ENCODE results near the gene LAMB2. TPM values are rescaled to one million over a fixed set of nuclear protein-coding genes. Genes with fewer than 3 reads are reported as not detected.

LAMB2 gene
- total RNA-seq = 276 and 322 TPM in 2 replicates

GRCh38 chr3:49132437-49133225 lies at the start of gene LAMB2:
TSS of gene LAMB2 (minus strand) at chr3:49133050. CDS start at chr3:49132867, 183 bp downstream.

GRCh38 chr3:49171119-49171774 lies 38.4 kb upstream of the LAMB2 start, which contains the start of gene KLHDC8B:
TSS of gene KLHDC8B (plus strand) at chr3:49171598. CDS start at chr3:49172770, 1,172 bp downstream.

GRCh38 chr3:49165771-49166751 lies 33.2 kb upstream of the LAMB2 start, which contains the start of gene CCDC71:
TSS of gene CCDC71 (minus strand) at chr3:49166331. CDS start at chr3:49164208, 2,123 bp downstream.

GRCh38 chr3:49120438-49121131 lies 12.3 kb downstream of the LAMB2 start, which contains the start of gene USP19:
TSS of gene USP19 (minus strand) at chr3:49120823. CDS start at chr3:49119145, 1,678 bp downstream.

GRCh38 chr3:49104427-49105291 lies 28.2 kb downstream of the LAMB2 start, which contains the start of gene QARS1:
TSS of gene QARS1 (minus strand) at chr3:49104757. CDS start at chr3:49104733, 24 bp downstream.

GRCh38 chr3:49093853-49094767 lies 38.7 kb downstream of the LAMB2 start, which contains the start of gene QRICH1:
TSS of gene QRICH1 (minus strand) at chr3:49094071. CDS start at chr3:49077017, 17,054 bp downstream.

Small RNAs within 50 kb of the gene (small RNA-seq; reads per million reads assigned to genes)
- not detected for gene RN7SL182P

Other genes with a start within 250 kb of the LAMB2 start
- 15.7 and 25.4 TPM in 2 replicates for gene SLC25A20, start 234.2 kb downstream of the LAMB2 start, total RNA-seq
- gene ARIH2, start 214.2 kb downstream of the LAMB2 start, total RNA-seq = 61.2 and 70.3 TPM in 2 replicates
- gene P4HTM, start 142.8 kb downstream of the LAMB2 start, total RNA-seq = 17.9 and 23.1 TPM in 2 replicates
- gene WDR6, start 125.7 kb downstream of the LAMB2 start, total RNA-seq = 49.0 and 74.4 TPM in 2 replicates
- 40.8 and 44.0 TPM in 2 replicates for gene DALRD3, start 114.5 kb downstream of the LAMB2 start, total RNA-seq
- 36.6 and 46.3 TPM in 2 replicates for gene NDUFAF3, start 110.9 kb downstream of the LAMB2 start, total RNA-seq
- gene IMPDH2, start 103.7 kb downstream of the LAMB2 start, total RNA-seq = 245 and 354 TPM in 2 replicates
- gene QRICH1, start 39.0 kb downstream of the LAMB2 start, total RNA-seq = 75.8 and 114 TPM in 2 replicates
- 293 and 338 TPM in 2 replicates for gene QARS1, start 28.3 kb downstream of the LAMB2 start, total RNA-seq
- gene USP19, start 12.2 kb downstream of the LAMB2 start, total RNA-seq = 30.4 and 34.6 TPM in 2 replicates
- 16.6 and 24.1 TPM in 2 replicates for gene CCDC71, start 33.3 kb upstream of the LAMB2 start, total RNA-seq
- gene KLHDC8B, start 38.5 kb upstream of the LAMB2 start, total RNA-seq = 15.7 and 17.2 TPM in 2 replicates
- gene C3orf62, start 144.2 kb upstream of the LAMB2 start, total RNA-seq = 2.4 and 2.5 TPM in 2 replicates
- 24.8 and 25.7 TPM in 2 replicates for gene USP4, start 207.0 kb upstream of the LAMB2 start, total RNA-seq
- gene GPX1, start 225.3 kb upstream of the LAMB2 start, total RNA-seq = 181 and 215 TPM in 2 replicates